Brain pericyte (primary cell): ENCODE results near the gene KCNK17.

Experiments used
- DNase-seq: peaks from one replicate; pipeline ENCODE4 v3.0.0-alpha.2; 2012; ENCODE audit warnings: low read depth, low spot score

Gene KCNK17

DNA sequence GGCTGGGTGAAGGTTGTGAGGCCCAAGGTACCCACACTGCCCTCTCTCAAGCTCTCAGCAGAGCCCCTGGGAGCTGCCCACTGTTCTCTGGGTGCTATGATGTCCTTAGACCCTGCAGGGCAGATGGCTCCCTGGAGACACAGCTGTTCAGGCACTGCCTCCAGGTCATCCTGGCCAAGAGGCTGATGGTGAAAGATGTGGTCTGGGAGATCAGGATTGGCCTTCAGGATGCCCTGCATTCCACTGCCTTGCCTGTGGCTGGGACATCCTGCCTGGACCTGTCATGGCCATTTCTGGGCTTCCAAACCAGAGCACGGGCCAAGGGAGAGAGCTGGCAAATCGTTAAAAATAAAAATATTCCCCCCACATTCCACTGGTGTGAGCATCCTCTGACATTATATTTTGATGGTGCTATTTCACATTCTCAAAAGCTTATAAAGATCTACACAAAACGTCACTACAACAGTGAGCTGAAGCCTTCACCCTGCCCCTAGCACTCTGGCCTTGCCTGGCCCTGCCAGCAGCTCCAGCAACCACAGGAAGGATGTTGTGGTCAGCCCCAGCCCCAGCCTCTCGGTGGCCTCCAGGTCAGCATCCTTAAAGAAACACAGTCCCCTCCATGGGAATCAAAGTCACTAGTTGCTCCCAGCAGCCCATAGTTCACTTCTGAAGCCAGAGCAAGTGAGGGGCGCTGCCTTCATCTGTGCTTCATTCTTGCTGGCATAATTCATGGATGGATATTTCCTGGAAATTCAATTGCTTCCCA lies 21.7 kb upstream of the KCNK17 start:
- DNase-seq = no peak

GRCh38 chr6:39333644-39334438 lies 19.6 kb upstream of the KCNK17 start:
- no peak for DNase-seq

GRCh38 chr6:39330476-39330875 lies 16.3 kb upstream of the KCNK17 start:
- no peak for DNase-seq

GRCh38 chr6:39330057-39330456 lies 15.8 kb upstream of the KCNK17 start:
- DNase-seq = no peak

GRCh38 chr6:39328066-39328465 lies 13.8 kb upstream of the KCNK17 start:
- no peak for DNase-seq

DNA sequence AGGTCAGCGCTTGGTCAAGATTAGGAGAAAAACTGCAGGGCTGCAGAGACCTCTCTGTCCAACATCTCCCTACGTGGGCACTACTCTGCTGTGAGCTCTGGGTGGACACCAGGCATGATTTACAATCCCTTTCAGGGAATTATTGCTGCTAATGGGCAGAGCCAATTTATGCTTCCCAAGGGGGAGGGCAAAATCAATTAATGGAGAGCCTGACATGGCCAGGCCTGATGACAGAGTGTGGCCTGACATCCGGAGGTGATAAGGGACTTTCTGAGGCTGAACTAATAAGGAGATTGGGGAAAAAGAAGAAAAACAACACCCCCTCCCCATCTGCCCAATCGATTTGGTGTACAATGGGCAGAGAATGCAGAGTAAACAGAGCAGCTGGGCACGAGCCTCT lies 13.3 kb upstream of the KCNK17 start:
- no peak for DNase-seq

GRCh38 chr6:39322306-39322850 lies 8.2 kb upstream of the KCNK17 start, which contains the start of gene KCNK16:
TSS of gene KCNK16 (minus strand) at chr6:39322702. CDS start at chr6:39322540, 162 bp downstream.
- DNase-seq = no peak

DNA sequence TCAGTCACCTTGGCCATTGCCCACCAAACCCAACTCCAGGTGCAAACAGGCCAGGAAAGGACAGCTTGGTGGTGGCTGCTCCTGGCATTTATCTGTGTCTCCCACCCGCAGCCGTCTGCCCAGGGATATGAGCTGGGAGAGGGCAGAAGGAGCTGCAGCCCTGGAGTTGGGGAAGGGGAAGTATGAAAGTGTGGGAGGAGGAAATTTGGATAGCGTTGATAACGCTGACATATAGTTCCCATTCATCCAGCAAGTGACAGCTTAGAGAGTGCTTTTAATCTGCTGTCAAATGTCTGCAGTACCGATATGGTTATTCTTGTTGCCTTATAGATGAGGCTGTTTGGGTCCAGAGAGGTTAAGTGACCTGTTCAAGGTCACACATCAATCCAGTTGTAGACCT lies 7.5 kb upstream of the KCNK17 start:
- no peak for DNase-seq

GRCh38 chr6:39320363-39320984 lies 6.3 kb upstream of the KCNK17 start:
- no peak for DNase-seq

DNA sequence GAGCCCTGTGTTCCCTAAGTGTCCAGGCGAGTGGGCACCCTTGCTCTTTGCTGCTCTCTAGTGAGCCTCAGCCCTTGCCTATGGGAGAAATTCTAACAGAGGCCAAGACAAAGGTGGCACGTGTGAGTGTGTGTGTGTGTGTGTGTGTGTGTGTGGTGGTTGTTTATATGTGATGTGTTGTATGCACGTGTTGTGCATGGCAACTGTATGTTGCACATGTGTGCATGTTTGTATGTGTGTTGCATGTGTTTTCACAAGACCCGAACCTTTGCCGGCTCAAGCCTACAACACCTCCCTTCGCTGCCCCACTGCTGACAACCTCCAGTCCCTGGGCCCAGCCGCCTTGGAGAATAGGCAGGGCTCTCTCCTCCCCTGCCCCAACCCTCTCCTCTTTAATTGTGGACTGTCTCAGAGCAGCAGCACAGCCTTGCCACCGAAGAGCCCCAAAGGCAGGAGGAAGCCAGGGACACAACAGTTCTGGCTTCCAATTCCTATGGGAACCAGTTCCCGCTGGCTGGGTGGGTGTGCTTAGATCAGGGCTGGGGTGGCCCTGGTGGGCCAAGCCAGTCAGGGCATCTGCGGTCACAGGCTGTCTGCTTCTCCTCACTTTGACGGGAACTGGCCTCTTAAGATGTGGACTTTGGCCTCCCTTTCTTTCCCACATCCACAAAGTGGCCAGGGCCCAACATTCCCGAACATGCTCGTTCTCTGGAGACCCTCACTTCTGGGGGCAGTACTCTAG lies 5.6 kb upstream of the KCNK17 start:
- DNase-seq = no peak

DNA sequence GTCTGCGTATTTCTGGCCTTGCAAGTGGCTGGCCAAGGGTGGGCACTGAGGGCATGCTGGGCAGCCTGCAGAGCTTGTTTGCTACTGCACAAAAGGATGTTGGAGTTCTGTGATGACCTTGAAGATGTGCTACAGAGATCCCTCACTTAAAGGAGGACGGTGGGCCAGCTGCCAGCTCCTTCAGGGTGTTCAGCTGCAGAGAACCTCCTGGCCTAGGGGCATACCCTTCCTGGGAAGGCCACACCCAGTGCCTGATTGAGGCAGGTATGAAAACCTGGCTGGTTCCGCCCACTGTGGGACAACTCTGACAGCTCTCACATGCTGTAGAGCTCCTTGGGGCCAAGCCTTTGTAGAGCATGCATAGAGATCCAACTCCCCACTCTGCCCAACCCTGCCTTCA lies 3.0 kb upstream of the KCNK17 start:
- no peak for DNase-seq

- DNase-seq = no peak
Measured at GRCh38 chr6:39313526-39314272, 520 bp downstream of the KCNK17 start.

DNA sequence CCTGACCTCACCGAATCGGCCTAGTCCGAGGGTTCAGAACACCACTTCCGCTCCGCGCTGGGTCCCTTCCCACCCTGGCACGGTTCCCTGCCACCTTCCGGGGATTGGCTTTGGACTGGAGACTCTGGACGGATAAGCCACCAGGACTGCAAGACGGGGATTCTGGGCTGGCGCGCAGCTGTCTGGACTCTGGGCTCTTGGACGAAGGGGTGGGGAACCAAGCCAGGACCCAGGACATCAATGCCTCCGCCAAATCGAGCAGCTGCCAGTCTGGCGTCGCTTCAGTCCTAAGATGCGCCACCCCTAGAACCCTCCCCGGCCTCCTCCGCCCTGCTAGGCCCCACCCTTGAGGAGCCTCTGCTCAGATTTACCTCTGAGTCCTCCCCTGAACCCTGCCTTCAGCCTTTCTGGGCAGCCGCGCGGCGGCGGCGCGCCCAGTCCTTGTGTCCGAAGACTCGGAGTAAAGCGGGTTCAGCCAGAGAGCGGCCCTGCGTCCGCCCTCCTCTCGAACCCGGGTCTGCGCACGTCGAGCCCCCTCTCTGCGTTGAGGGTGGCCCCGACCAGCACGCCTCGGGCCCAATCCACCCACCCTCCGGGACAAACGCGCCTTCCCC lies 1.2 kb downstream of the KCNK17 start:
- no peak for DNase-seq

GRCh38 chr6:39310542-39310941 lies 3.7 kb downstream of the KCNK17 start:
- DNase-seq = no peak

GRCh38 chr6:39309942-39310531 lies 4.2 kb downstream of the KCNK17 start:
- no peak for DNase-seq

GRCh38 chr6:39307462-39307861 lies 6.8 kb downstream of the KCNK17 start:
- DNase-seq = no peak

GRCh38 chr6:39304951-39305350 lies 9.3 kb downstream of the KCNK17 start:
- DNase-seq = no peak

DNA sequence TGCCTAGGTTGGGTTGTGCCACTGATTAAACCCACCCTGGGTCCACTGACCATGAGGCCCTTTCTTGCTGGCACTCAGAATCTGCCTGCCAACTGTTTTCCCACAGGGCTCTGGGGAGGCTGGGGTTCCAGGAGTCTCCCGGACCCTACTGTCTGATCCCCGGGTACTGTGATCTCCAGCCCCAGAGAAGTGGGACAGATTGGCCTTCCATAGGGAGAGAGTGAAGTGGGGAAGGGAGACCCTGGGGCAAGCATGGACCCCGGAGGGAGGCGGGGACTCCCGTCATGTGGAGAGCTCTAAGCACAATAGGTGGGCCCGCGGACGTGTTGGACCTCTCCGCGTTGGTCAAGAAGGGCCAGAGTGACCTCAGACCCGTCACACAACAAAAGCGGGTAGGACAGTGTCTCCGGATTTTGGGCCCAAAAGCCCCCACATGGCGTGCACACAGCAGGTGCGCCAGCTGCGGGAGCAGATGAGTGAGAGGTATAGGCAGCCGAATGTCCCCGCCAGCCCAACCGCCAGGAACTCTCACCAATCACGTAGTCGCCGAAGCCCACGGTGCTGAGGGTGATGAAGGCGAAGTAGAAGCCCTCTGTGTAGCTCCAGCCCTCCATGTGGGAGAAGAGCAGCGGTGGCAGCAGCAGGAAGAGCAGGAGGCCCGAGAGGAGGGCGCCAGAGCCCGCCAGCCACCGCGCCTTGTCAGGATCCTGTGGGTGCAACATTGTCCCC lies 10.6 kb downstream of the KCNK17 start:
- no peak for DNase-seq
